ENCODE measurements around the gene BATF3. TPM values are rescaled to one million over a fixed set of nuclear protein-coding genes. Genes with fewer than 3 reads are reported as not detected.
"Not testable (repeated sequence)": the region's sequence is repeated elsewhere in the genome, so short reads cannot be mapped to it uniquely, and the experiment has no call there.

BATF3 gene
- total RNA-seq, 1 donor from 2014 or later = 18.4 TPM

- no peak for DNase-seq (ENCODE audit: low spot score in 2 of 2)
- Histone ChIP-seq H3K27me3 (no peaks in the 10 kb centered on the region), H3K4me1 (no peaks in the 10 kb centered on the region), H3K4me3 (no peak overlapping the region), H3K9me3 (no peaks in the 10 kb centered on the region), H3K36me3 (no peaks in the 10 kb centered on the region), H3K27ac (no peak overlapping the region)
- TF ChIP-seq CTCF (IDR thresholded peaks at IDR 0.05) = no peak
- intact Hi-C loops (cut with DNase I) = no loop called here
Measured at GRCh38 chr1:212737559-212737958, 37.9 kb upstream of the BATF3 start.

- H3K9me3 ChIP-seq = no peaks in the 10 kb centered on the region
- H3K36me3 ChIP-seq = no peaks in the 10 kb centered on the region
- intact Hi-C loops (cut with DNase I) = no loop called here
- H3K27me3 ChIP-seq = no peaks in the 10 kb centered on the region
- H3K4me3 ChIP-seq = no peak overlapping the region
- TF ChIP-seq CTCF (IDR thresholded peaks at IDR 0.05) = no peak
- DNase-seq (ENCODE audit: low spot score in 2 of 2) = no peak
- H3K4me1 ChIP-seq = no peaks in the 10 kb centered on the region
- no peak overlapping the region for H3K27ac ChIP-seq
Measured at GRCh38 chr1:212733109-212733508, 33.5 kb upstream of the BATF3 start.

GRCh38 chr1:212731630-212732029, 32.0 kb upstream of the BATF3 start:
- TF ChIP-seq CTCF (IDR thresholded peaks at IDR 0.05) = no peak
- Histone ChIP-seq H3K36me3 (no peaks in the 10 kb centered on the region), H3K27me3 (no peaks in the 10 kb centered on the region), H3K27ac (no peak overlapping the region), H3K4me3 (no peak overlapping the region), H3K9me3 (no peaks in the 10 kb centered on the region), H3K4me1 (no peaks in the 10 kb centered on the region)
- DNase-seq (ENCODE audit: low spot score in 2 of 2) = no peak
- intact Hi-C loops (cut with DNase I) = no loop called here

GRCh38 chr1:212728606-212729005, 29.0 kb upstream of the BATF3 start:
- intact Hi-C loops (cut with DNase I) = no loop called here
- no peaks in the 10 kb centered on the region for H3K27me3 ChIP-seq
- no peaks in the 10 kb centered on the region for H3K36me3 ChIP-seq
- no peaks in the 10 kb centered on the region for H3K4me1 ChIP-seq
- no peak for DNase-seq (ENCODE audit: low spot score in 2 of 2)
- H3K4me3 ChIP-seq = no peak overlapping the region
- H3K27ac ChIP-seq = no peak overlapping the region
- no peak for TF ChIP-seq CTCF (IDR thresholded peaks at IDR 0.05)
- no peaks in the 10 kb centered on the region for H3K9me3 ChIP-seq

- Histone ChIP-seq H3K9me3 (no peaks in the 10 kb centered on the region), H3K4me1 (no peaks in the 10 kb centered on the region), H3K36me3 (no peaks in the 10 kb centered on the region), H3K4me3 (no peak overlapping the region), H3K27me3 (no peaks in the 10 kb centered on the region), H3K27ac (no peak overlapping the region)
- intact Hi-C loops (cut with DNase I) = no loop called here
- DNase-seq (ENCODE audit: low spot score in 2 of 2) = no peak
- TF ChIP-seq CTCF (IDR thresholded peaks at IDR 0.05) = no peak
Measured at GRCh38 chr1:212727386-212728181, 27.9 kb upstream of the BATF3 start.

GRCh38 chr1:212724679-212725078, 25.0 kb upstream of the BATF3 start:
- H3K27ac ChIP-seq; H3K27me3 ChIP-seq; intact Hi-C loops (cut with DNase I); H3K9me3 ChIP-seq; H3K36me3 ChIP-seq; H3K4me1 ChIP-seq; DNase-seq (ENCODE audit: low spot score in 2 of 2); H3K4me3 ChIP-seq: not testable (repeated sequence)
